ENCODE measurements around the gene YARS1. TPM values are rescaled to one million over a fixed set of nuclear protein-coding genes. Genes with fewer than 3 reads are reported as not detected.
A peak's percentile ranks its signal among the peaks of the same experiment; 100 is the strongest.

YARS1 gene
- total RNA-seq, 1 donor: 137 TPM

GRCh38 chr1:32816676-32817158, 441 bp downstream of the YARS1 start:
- peak overlapping the region; percentile 99 for H3K4me3 ChIP-seq (ENCODE audit: low read depth, low read length)
- TF ChIP-seq CTCF (IDR thresholded peaks at IDR 0.05; ENCODE audit: insufficient read depth, low read depth, low read length): no peak
- peak; percentile 56 for DNase-seq (ENCODE audit: low read depth)

- no peak for TF ChIP-seq CTCF (IDR thresholded peaks at IDR 0.05; ENCODE audit: insufficient read depth, low read depth, low read length)
- DNase-seq (ENCODE audit: low read depth): peak; percentile 69
- H3K4me3 ChIP-seq (ENCODE audit: low read depth, low read length): peak overlapping the region; percentile 99
These were observed 3.0 kb downstream of the YARS1 start for GRCh38 chr1:32813941-32814739.

- DNase-seq (ENCODE audit: low read depth): no peak
- H3K4me3 ChIP-seq (ENCODE audit: low read depth, low read length): no peak overlapping the region
- no peak for TF ChIP-seq CTCF (IDR thresholded peaks at IDR 0.05; ENCODE audit: insufficient read depth, low read depth, low read length)
These were observed 5.2 kb downstream of the YARS1 start for GRCh38 chr1:32811917-32812316.

- TF ChIP-seq CTCF (IDR thresholded peaks at IDR 0.05; ENCODE audit: insufficient read depth, low read depth, low read length): no peak
- H3K4me3 ChIP-seq (ENCODE audit: low read depth, low read length): no peak overlapping the region
- no peak for DNase-seq (ENCODE audit: low read depth)
These were observed 5.9 kb downstream of the YARS1 start for GRCh38 chr1:32811265-32811664.

- no peak overlapping the region for H3K4me3 ChIP-seq (ENCODE audit: low read depth, low read length)
These were observed 6.8 kb downstream of the YARS1 start for GRCh38 chr1:32810358-32810757.

GRCh38 chr1:32808580-32808979, 8.6 kb downstream of the YARS1 start:
- no peak overlapping the region for H3K4me3 ChIP-seq (ENCODE audit: low read depth, low read length)
- no peak for DNase-seq (ENCODE audit: low read depth)
- TF ChIP-seq CTCF (IDR thresholded peaks at IDR 0.05; ENCODE audit: insufficient read depth, low read depth, low read length): no peak

More at GRCh38 chr1:32810358-32810757, 6.8 kb downstream of the YARS1 start:
- TF ChIP-seq CTCF (IDR thresholded peaks at IDR 0.05; ENCODE audit: insufficient read depth, low read depth, low read length): no peak
- no peak for DNase-seq (ENCODE audit: low read depth)
